RWPE1 (cell line): ENCODE measurements around the gene FAM185A.
"Not testable (repeated sequence)": the region's sequence is repeated elsewhere in the genome, so short reads cannot be mapped to it uniquely, and the experiment has no call there.

Experiments used
- CTCF ChIA-PET: fragments of 350-600 bp; sonication (Branson Sonifier 250); formaldehyde crosslinking; extraction: SDS; loops from one replicate; lab custom pipeline; 2021; lab: Yijun Ruan, JAX
- POLR2A ChIA-PET: fragments of 400-600 bp; formaldehyde crosslinking; extraction: SDS; loops from one replicate; lab custom pipeline; 2020; ENCODE audit warnings: antibody characterized with exemption; ENCODE audit not compliant: low non-redundant PET; lab: Yijun Ruan, JAX
- DNase-seq: peaks from one replicate; pipeline ENCODE4 v3.0.0; 2012; ENCODE audit warnings: low spot score
- H3K27ac ChIP-seq: fragments of 450-650 bp; 2 replicates; pipeline ENCODE4 v1.5.1; 2017
- TF ChIP-seq, protein P1 (sequence below): fragments of 450-650 bp; conservative IDR thresholded peaks from 2 replicates; pipeline ENCODE4 v1.5.1; 2017; ENCODE audit warnings: low read depth, mild to moderate bottlenecking

The FAM185A gene

DNA sequence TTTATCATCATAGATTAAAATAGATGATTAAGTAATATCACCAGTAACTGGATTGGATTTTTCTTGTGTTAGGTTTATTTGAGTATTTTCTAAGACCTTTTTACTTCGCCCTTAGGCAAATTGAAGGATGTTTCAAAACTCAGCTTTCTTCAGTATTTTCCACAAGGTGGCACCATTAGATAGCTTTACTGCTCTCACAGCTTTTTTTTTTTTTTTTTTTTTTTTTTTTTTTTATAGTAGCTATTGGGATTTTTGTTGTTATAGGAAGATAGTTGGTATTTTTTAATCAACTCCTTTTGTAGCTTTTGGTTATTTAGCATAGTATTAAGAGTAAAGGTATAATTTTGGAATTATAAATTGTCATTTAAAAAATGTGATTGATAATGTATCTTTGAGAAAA, 9.4 kb downstream of the FAM185A start:
- DNase-seq, H3K27ac ChIP-seq, POLR2A ChIA-PET: not testable (repeated sequence)
- TF ChIP-seq, protein P1, sequence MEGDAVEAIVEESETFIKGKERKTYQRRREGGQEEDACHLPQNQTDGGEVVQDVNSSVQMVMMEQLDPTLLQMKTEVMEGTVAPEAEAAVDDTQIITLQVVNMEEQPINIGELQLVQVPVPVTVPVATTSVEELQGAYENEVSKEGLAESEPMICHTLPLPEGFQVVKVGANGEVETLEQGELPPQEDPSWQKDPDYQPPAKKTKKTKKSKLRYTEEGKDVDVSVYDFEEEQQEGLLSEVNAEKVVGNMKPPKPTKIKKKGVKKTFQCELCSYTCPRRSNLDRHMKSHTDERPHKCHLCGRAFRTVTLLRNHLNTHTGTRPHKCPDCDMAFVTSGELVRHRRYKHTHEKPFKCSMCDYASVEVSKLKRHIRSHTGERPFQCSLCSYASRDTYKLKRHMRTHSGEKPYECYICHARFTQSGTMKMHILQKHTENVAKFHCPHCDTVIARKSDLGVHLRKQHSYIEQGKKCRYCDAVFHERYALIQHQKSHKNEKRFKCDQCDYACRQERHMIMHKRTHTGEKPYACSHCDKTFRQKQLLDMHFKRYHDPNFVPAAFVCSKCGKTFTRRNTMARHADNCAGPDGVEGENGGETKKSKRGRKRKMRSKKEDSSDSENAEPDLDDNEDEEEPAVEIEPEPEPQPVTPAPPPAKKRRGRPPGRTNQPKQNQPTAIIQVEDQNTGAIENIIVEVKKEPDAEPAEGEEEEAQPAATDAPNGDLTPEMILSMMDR: peak; percentile 46
- CTCF ChIA-PET: interaction anchor here (0.5 to 0.6 kb wide), 3 partner anchors 78 to 1796 kb away, joined by 3 to 4 read pairs (median 3); no protein-coding TSS in a partner anchor

DNA sequence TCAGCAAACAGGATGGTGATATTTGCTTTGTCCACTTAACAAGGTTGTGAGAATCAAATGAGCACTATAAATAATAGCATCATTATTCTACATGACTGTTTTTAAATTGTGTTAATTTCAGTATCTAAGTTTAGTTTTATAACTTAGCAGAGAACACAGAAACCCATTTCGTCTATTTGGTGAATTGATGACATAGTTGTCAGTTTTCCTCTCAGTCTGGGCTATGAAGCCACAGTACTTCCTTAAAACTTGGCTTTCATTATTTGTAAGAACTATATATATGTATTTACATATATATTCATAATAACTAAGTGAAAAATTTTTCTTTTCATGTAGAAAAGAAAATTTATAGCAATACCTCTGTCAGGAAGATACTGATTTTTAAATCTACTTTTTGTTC, 11.1 kb downstream of the FAM185A start:
- POLR2A ChIA-PET, CTCF ChIA-PET, DNase-seq: not testable (repeated sequence)

DNA sequence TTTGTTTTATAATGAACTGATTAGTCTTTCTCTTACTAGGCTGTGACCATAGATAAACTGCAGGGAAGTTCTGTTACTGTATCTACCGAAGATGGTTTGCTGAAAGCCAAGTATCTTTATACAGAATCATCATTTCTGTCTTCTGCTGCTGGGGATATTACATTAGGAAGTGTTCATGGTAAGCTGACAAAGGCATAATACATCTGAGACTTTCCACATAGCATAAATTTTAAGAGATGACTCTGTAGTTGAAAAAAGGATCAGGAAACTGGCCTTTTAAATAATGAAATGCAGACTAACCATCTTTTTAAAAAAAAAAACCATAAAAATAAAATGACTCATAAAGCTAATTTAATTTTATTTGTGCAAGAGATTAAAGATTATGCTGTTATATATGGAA, 12.4 kb downstream of the FAM185A start:
- POLR2A ChIA-PET, CTCF ChIA-PET, DNase-seq, H3K27ac ChIP-seq: not testable (repeated sequence)

More for the DNA sequence above, 11.1 kb downstream of the FAM185A start:
- not testable (repeated sequence) for H3K27ac ChIP-seq

DNA sequence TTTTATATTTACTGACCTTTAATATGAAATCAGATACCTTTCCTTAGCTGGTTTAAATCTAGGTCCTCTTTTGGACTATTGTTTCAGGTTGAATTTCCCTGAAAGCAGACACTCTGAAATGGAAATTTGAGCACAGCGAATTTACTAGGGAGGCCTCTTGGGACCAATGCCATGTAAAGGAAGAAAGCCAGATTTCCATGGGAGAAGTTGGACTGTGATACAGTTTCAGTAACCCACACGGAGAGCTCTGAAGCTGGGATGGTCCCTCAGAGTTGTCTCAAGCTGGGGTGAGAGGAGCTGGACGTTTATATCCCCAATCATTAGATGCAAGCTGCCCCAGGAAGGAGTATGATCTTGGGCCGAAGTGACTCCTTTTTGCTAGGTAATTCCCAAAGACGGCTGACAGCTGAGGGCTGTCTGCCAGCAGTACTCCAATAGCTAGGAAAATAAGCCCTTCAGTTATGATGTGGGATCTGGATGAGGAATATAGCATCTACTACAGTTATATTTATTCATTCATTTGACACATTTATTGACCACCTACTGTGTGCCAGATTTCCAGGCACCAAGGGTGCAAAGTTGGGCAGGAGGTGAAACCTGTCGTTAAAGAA, 14.6 kb downstream of the FAM185A start:
- POLR2A ChIA-PET, CTCF ChIA-PET, H3K27ac ChIP-seq, DNase-seq: not testable (repeated sequence)

DNA sequence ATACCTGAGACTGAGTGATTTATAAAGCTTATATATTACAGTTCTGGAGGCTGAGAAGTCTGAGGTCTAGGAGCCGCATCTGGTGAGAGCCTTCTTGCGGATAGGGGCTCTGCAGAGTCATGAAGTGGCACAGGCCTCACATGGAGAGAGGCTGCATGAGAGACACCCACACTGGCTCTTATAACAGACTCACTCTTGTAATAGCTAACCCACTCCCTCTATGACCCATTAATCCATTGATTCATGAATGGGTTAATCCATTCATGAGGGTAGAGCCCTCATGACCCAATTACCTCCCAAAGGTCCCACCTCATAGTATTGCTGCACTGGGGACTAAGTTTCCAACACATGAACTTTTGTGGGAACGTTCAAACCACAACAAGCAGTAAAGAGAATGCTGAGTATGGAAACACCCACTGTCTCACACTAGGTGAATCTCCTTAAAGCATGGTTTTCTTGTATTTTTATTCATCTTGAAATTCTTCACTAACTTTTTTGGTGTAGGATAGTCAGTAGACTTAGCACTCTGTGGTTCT, 20.9 kb downstream of the FAM185A start:
- DNase-seq, CTCF ChIA-PET, POLR2A ChIA-PET, H3K27ac ChIP-seq: not testable (repeated sequence)

DNA sequence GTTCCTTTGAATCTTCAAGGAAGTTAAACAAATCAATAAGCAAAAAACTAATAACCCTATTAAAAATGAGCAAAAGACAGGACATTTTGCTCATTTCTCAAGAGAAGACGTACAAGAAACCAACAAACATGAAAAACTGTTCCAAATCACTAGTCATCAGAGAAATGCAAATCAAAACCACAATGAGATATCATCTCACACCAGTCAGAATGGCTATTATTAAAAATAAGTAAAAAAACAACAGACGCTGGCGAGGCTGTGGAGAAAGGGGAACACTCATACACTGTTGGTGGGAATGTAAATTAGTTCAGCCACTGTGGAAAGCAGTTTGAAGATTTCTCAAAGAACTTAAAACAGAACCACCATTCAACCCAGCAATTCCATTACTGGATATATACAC, 21.7 kb downstream of the FAM185A start:
- CTCF ChIA-PET, POLR2A ChIA-PET, H3K27ac ChIP-seq, DNase-seq: not testable (repeated sequence)

DNA sequence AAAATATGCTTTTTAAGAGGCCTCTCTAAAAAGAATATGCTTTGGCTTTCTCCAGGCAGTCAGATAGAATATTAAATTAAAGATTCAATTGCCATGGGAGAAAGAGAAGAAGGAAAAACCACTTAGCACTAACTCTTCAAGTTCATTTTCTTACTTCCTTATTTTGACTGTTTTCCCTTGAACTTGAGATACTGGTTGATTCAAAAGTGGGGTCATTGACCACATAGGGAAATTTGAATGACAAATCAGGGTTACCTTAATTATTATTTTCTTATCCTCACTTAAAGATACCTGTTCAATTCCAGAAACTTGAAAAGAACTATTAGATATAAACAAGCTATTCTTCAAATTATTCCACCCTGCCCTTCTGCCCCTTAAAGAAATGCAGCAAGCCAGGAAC, 27.4 kb downstream of the FAM185A start:
- H3K27ac ChIP-seq, CTCF ChIA-PET, POLR2A ChIA-PET, DNase-seq: not testable (repeated sequence)

DNA sequence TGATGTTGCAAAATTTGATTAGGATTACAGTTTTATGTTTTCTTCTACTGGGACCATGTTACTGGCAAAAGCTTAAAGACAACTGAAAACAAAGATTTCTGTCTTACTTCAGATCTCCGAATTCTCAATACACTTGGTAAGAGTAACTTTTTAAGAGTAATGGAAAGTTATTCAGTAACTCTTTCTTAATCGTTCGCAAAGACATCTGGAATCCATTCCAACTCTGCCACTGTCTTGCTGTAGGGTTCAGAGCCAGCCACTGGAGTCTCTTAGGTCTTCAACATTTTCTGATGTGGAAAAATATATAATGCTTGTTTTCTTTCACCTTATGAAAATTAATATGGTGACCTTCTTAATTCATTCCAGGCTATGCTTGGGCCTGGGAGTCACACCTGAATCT, 29.9 kb downstream of the FAM185A start:
- H3K27ac ChIP-seq, DNase-seq, POLR2A ChIA-PET, CTCF ChIA-PET: not testable (repeated sequence)

DNA sequence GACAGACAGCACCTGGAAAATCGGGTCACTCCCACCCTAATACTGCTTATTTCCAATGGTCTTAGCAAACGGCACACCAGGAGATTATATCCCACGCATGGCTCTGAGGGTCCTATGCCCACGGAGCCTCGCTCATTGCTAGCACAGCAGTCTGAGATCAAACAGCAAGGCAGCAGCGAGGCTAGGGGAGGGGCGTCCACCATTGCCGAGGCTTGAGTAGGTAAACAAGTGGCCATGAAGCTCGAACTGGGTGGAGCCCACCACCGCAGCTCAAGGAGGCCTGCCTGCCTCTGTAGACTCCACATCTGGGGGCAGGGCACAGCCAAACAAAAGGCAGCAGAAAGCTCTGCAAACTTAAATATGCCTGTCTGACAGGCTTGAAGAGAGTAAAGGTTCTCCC, 32.1 kb downstream of the FAM185A start:
- CTCF ChIA-PET, H3K27ac ChIP-seq, POLR2A ChIA-PET, DNase-seq: not testable (repeated sequence)

DNA sequence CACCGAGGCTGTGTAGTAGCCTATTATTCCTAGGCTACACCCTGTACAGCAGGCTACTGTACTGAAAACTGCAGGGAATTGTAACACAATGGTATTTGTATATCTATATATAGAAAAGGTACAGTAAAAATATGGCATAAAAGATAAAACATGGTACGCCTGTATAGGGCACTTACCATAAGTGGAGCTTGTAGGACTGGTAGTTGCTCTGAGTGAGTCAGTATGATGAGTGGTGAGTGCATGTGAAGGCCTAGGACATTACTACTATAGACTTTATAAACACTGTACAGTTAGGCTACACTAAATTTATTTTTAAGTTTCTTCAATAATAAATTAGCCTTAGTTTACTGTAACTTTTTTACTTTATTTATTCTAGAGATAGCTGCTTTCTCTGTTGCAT, 40.0 kb downstream of the FAM185A start:
- CTCF ChIA-PET: not testable (repeated sequence)

DNA sequence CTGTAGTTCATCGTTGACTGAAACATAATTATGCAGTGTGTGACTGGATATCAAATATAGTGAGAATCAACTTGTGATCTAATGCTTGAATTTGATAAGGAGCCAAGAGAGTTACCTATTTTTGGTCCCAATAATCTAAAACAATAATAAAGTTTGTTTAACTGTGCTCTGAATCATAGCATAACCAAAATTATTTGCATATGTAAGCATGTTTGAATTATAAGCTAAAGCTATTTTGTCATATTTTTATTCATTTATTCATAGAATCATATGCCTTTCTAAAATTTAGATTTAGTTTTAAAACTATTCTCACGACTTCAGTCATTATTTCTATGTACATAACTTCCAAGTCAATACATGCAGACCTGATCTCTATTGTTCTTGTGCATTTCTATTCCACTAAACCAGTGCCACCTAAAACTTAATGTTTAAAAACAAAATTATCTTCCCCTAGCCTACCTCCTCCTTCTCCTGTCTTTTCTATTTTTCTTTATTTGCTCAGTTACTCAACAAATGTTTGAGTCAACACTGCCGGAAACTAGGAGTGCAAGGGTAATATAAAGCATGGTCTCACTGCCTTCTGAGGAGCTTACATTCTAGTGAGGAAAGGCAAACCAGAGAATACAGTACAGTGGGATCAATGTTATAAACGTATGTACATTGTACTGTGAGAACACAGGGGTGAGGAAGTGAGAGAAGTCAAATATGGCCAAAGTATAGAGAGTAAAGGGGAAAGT, 41.7 kb downstream of the FAM185A start:
- POLR2A ChIA-PET, CTCF ChIA-PET, DNase-seq, H3K27ac ChIP-seq: not testable (repeated sequence)

More for the DNA sequence above, 40.0 kb downstream of the FAM185A start:
- DNase-seq, POLR2A ChIA-PET, H3K27ac ChIP-seq: not testable (repeated sequence)

DNA sequence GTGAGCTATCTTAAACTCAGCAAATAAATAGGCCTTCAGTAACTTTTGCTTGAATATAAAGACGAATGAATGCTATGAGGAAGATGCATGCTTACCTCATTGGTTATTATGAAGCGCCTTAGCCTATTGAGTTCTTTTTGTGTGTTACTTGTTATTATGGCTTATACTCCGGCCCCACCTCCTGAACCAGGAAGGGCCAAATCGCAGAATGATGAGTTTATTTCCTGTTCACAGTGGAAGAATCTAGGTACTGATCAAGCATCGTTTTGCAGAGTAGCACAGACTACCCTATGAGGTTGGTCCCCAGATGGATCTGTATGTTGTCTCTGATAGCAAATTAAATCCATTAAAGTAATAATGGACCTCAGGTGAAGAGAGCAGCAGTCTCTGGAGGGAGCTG, 42.6 kb downstream of the FAM185A start:
- DNase-seq, CTCF ChIA-PET, H3K27ac ChIP-seq, POLR2A ChIA-PET: not testable (repeated sequence)

DNA sequence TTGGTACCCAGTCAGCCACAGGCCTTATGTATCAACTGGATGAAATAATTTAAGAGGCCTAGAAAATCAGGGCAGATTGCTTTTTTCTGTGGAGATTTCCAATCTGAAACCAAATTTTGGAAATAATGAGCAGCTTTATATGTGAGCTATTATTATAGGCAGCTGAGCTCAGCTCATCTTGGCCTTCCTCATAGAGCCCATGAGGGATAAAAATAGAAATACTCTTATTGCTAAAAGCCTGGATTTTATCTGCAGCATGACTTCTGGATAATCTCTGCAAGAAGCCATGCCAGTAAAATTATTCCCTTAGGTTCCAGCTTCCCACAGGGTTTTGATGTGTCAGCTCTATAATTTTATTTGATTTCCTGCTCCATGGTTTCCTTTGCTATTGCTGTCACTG, 43.0 kb downstream of the FAM185A start:
- CTCF ChIA-PET, H3K27ac ChIP-seq, POLR2A ChIA-PET: not testable (repeated sequence)

DNA sequence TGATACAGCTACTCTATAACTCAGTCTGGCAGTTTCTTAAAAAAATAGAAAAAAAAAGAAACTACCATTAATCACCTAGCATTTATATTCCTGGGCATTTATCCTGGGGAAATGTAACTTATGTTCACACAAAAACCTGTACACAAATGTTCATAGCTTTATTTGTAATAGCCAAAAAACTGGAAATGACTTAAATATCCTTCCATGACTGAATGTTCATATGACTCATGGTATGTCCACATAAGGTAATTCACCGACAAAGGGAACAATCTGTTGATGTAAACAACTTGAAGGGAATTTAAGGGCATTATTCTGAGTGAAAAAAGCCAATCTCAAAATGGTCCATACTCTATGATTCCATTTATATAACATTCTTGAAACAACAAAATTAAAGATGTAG, 45.8 kb downstream of the FAM185A start:
- CTCF ChIA-PET, DNase-seq, H3K27ac ChIP-seq, POLR2A ChIA-PET: not testable (repeated sequence)

More for the DNA sequence above, 43.0 kb downstream of the FAM185A start:
- DNase-seq: not testable (repeated sequence)

DNA sequence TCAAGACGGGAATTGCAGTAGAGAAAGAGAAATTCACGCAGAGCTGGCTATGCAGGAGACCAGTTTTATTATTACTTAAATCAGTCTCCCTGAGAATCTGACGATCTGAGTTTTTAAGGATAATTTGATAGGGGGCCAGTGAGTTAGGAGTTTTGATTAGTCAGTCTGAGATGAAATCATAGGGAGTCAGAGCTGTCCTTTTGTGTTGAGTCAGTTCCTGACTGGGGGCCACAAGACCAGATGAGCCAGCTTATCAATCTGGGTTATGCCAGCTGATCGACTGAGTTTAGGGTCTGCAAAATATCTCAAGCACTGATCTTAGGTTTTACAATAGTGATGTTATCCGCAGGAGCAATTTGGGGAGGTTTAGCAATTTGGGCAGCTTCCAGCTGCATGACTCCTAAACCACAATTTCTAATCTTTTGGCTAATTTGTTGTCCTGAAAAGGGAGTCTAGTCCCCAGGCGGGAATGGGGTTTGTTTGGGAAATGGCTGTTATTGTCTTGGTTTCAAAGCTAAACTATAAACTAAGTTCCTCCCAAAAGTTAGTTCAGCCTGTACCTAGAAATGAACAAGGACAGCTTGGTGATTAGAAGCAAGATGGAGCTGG, 47.3 kb downstream of the FAM185A start:
- CTCF ChIA-PET, DNase-seq, POLR2A ChIA-PET: not testable (repeated sequence)

More for the DNA sequence above, 47.3 kb downstream of the FAM185A start:
- not testable (repeated sequence) for H3K27ac ChIP-seq
